NCI-H526 treated with DMSO at 0.1 percent for 48 hours (cell line): Measurements from ENCODE around the gene DLL4.
"Not testable (repeated sequence)": the region's sequence is repeated elsewhere in the genome, so short reads cannot be mapped to it uniquely, and the experiment has no call there.

Experiments used
- DNase-seq: peaks from one replicate; lab custom pipeline; 2025; lab: John Stamatoyannopoulos, UW

DLL4 gene

DNA sequence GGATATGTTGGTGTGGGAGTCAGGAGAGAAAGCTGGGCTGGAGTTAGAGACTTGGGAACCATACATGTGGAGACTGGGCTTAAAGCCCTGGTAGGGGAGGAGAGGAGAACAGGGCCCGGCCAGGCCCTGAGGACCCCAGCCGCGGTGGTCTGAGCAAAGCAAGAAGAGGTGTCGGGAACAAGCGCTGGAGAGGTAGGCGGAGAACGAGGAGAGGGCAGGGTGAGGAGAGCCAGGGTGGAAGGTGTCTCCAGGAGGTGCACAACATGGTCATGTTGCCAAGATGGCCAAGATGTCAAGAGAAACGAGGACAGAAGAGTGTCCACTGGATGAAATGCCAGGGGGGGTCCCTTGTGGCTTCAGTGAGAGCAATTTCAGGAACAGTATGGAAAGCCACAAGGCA lies 29.6 kb downstream of the DLL4 start:
- DNase-seq = no peak

DNA sequence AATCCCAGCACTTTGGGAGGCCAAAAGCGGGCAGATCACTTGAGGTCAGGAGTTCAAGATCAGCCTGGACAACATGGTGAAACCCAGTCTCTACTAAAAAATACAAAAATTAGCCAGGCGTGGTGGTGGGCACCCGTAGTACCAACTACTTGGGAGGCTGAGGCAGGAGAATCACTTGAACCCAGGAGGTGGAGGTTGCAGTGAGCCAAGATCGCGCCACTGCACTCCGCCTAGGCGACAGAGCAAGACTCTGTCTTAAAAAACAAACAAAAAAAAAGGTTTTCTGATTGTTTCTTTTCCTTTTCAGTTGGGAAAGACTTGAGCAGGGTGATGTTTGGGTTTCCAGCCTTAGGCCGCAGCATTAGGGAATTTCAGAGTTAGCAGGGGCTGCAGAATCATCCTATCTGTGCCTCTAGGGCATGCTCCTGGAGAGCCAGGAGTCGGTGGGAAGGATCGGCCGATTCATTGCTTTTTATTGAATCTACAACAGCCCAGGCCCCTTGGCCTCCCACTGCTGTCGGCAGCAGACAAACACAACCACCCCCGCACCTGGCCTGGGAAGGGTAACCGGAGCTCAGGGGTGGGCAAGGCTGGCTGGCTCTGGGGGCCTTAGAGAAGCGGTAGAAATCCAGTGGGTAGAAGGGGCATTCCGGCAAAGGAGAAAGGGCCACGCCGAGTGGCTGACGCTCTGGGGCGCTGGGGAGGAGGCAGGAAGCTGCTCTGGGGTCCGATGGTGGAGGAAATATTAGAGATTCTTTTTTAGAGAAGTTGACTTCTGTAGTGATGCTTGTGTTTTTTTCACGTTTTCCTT lies 30.4 kb downstream of the DLL4 start:
- no peak for DNase-seq

DNA sequence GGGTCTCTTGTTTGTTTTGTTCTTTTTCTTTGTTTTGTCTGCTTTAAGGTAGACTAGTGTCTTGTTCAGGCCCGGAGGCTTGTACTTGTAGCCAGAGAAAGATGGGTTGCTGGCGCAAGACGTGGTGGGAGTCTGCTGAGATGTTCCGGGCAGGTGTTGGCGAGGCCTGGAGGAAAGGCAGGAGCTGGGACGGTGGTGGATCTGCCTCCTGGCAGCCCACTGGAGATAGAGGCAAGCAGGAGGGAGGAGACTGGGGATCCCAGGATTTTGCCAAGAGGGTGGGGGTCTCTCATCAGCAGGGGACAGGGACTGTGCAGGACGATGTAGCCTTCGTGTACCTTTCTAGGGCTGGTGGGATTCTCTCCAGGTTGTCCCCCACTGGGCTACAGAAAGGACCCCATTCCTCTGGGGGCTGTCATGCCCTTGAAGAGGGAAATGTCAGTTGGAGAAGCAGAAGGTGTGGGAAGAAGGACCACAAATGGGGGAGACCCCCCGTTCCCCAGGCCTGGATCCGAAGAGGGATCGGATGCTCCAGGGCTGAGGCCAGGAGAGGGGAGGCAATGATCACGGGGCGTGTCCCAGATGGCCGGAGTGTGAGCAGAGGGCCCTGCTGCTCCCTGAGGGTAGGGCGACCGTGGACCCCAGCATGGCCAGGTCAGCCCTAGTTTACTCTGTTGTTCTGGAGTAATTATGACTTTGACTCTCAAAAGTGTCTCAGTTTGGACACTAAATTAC lies 31.2 kb downstream of the DLL4 start:
- no peak for DNase-seq

DNA sequence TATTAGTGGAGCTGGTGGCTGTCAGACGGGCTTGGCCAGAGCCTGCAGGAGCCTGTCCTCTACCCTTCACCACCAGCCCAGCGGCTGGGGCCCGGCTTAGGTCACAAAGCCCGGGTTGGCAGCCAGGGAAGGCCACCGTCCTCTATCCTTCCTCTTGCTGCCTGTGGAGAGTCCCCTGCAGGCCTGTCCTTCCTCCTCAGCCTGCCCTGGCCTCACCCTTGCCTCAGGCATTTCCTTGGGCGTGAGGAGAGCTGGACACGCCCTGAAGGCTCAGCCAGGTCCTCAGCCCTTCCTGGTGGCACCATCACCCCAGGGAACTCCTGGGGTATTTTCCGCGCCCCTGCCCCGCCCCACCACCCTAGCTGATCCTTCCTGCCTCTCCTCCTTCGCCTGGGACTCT lies 31.8 kb downstream of the DLL4 start:
- no peak for DNase-seq

GRCh38 chr15:40961740-40962139 lies 32.6 kb downstream of the DLL4 start:
- DNase-seq = not testable (repeated sequence)

DNA sequence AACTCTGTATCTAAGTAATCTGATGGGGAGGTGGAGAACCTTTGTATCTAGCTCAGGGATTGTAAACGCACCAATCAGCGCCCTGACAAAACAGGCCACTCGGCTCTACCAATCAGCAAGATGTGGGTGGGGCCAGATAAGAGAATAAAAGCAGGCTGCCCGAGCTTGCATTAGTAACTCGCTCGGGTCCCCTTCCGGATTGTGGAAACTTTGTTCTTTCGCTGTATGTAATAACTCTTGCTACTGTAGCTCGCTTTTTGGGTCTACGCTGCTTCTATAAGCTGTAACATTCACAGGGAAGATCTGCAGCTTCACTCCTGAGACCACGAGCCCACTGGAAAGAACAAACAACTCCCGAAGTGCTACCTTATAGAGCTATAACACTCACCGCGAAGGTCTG lies 33.2 kb downstream of the DLL4 start:
- DNase-seq = not testable (repeated sequence)

DNA sequence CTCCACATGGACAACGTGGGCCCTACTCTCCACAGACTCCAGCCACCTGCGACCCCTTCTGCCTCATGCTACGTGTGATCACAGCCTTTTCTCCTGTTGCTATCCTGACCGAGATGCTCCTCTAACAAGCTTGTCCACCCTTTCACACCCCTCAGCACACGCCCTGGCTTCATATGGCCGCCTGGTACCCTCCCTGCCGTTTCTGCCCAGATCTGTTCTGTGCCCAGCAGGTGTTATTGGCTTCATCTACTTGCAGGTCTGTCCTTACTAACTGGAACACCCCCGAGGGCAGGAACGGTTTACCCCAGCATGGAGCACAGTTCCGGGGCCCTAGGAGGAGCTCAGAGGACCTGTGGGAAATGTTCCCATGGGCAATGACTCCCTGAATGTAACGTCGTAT lies 34.1 kb downstream of the DLL4 start:
- no peak for DNase-seq

GRCh38 chr15:40964006-40964405 lies 34.9 kb downstream of the DLL4 start:
- no peak for DNase-seq

- no peak for DNase-seq
These were observed 35.5 kb downstream of the DLL4 start for GRCh38 chr15:40964634-40965033.

DNA sequence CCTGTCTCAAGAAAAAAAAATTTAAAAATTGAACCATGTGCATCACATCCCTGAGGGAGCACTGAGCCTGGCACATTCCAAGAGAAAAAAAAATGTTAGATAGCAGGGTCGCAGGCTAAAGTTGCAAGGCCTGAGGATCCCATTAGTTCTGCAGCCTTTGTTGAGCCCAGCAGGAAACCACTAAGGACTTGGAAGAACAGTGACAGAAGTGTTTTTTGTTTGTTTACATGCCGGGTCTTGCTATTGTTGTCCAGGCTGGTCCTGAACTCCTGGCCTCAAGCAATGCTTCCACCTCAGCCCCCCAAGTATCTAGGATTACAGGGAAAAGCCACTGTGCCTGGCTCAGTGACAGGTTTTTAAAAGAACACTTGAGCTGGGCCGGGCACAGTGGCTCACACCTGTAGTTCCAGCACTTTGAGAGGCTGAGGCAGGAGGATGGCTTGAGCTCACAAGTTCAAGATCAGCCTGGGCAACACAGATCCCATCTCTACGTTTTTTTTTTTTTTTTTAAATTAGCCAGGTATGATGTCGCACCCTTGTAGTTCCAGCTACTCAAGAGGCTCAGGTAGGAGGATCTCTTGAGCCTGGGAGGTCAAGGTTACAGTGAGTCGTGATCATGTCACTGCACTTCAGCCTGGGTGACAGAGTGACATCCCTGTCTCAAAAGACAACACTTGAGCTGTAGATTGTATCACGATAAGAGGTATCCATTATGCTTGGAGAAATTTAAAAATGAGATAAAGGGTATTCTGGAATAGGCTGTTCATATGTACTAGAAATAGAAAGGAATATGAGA lies 39.3 kb downstream of the DLL4 start:
- no peak for DNase-seq

- DNase-seq = no peak
These were observed 40.2 kb downstream of the DLL4 start for GRCh38 chr15:40969363-40969762.

GRCh38 chr15:40974879-40975278 lies 45.7 kb downstream of the DLL4 start:
- DNase-seq = no peak

DNA sequence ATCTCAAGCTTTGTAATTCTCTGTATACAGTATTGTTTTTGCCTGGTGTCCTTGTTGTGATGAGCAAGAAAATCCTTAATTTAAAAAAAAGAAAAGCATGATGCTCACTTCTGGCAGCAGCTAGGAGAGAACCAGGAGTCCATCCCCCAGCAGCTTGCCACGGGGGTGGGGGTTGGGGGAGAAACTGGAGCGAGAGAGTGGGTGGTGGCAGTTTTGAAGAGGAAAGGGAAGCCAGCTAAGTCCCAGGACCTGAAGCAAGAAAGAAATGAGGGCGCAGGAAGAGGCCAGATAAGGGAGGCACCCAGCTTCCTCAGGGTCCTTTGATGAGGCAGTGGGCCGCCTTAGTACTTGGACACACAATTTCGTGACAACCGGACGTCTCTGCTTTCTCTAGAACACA lies 47.7 kb downstream of the DLL4 start:
- DNase-seq = no peak

GRCh38 chr15:40978141-40978540 lies 49.0 kb downstream of the DLL4 start:
- DNase-seq = no peak

DNA sequence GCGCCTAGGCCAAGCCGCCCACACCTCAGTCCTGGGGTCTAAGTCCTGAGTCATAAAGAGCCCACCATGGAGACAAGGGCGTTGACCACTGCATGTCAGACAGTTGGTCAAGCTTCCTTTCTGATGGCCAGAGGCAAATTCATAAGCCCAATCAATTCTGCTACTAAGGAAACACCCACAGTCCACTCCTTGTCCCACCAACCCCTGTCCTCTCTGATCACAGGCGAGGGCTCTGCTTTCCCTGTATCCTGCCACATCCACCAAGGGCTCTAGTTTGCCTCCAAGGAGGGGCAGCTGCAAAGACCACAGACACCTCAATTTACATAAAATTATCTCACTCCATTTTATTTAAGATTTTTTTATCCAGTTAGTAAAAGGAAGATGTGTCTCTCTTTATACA lies 49.4 kb downstream of the DLL4 start:
- no peak for DNase-seq

DNA sequence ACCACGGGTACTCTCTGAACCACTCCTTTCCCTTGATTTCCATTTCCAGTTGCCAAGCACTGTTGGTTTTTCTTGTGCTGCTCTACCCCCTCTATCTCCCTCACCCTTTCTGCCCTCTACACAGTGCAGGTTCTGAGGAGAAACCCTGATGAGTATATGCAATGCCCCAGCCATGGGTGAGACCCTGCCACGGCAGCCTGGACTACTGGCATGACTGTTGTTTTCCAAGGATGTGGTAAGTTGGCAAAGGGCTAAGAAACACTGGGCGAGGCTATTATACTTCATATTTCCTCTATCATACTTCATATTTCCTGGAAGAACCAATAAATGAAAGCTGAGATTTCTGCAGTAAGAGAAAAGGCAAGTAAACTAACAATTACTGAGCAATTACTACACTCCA lies 52.0 kb downstream of the DLL4 start:
- DNase-seq = no peak

DNA sequence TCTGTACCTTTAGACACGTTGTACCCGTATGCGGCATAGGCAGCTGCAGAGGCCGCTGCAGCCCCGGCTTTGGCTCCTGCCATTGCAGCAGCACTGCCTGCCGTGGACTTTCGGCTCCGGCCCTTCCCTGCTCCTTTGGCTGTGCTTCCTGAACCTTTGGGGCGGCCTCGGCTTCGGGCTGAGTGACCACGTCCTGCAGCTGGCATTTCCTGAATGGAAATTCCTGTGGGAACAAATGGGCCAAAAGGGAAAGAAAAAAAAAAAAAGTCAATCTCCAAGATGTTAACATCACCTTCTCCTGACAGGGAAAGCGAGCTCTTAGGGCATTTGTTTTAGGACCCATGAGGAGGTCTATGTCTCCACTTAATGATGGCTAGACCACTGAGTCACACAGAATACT lies 53.7 kb downstream of the DLL4 start:
- no peak for DNase-seq

DNA sequence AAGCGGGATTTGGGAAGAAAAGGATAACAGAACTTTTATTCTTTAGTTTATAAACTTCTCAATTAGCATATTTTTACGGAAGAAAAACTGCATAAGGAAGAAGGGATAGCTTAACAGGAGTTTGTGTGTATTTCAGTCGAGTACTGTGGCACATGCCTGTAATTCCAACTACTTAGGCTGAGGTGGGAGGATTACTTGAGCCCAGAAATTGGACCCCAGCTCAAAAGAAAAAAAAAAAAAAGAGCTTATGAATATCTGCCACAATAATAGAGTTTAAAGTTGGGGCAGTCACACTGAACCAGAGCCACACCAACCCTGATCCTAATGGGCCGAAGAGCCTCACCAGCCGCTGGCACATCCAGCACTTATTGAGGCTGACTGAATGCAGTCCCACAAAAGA lies 55.3 kb downstream of the DLL4 start:
- no peak for DNase-seq

GRCh38 chr15:40984964-40985363 lies 55.8 kb downstream of the DLL4 start:
- DNase-seq = no peak

DNA sequence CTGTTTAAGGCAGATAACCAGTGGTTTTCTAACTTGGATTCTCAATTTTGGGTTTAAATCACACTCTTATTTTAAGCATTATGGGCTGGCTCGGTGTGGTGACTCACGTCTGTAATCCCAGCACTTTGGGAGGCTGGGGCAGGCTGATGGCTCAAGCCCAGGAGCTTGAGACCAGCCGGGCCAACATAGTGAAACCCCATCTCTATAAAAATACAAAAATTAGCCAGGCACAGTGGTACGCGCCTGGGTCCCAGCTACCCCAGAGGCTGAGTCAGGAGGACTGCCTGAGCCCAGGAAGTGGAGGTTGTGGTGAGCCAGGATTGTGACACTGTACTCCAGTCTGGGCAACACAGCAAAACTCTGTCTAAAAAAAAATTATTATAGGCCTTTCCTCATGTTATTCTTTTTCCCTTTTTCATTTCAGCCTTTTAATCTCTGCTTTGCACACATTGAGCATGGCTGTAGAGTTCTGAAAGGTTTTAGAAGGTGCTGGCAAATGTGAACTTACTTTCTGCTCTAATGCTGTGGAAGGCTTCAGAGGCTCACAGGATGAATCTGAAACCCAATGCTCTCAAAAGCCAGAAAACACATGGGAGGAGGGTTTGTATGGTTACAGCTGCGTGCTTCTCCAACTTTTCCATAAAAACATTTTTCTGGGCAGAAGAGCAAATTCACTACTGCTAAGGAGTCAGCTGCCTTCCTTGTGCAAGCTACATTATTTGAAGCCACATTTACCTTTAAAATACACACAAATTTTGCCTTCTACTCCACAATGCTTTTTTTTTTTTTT lies 56.6 kb downstream of the DLL4 start:
- no peak for DNase-seq

DNA sequence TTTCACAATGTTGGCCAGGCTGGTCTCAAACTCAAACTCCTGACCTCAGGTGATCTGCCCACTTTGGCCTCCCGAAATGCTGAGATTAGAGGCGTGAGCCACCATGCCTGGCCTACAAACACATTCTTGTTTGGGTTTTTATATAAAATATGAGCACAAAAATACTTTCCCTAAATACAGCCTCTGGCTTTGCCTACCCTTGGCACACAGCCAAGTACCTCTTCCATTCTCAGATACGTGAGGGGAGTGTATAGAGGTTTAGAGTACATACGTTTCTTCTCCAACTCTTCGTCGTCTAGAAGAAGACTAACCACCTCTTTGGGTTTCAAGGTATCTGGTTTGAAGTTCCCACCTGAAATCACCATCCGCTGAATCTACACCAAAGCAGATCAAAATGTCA lies 57.7 kb downstream of the DLL4 start:
- DNase-seq = no peak

GRCh38 chr15:40988156-40988555 lies 59.0 kb downstream of the DLL4 start:
- DNase-seq = no peak
